HG02973 (cell line): ENCODE results near the gene ENO3.
"Not testable (repeated sequence)": the region's sequence is repeated elsewhere in the genome, so short reads cannot be mapped to it uniquely, and the experiment has no call there.

ENCODE experiments used
- ATAC-seq: cut with Tn5 transposase; IDR thresholded peaks from one replicate; pipeline ENCODE4 v1.9.1; 2021; ENCODE audit warnings: moderate library complexity; ENCODE audit not compliant: unreplicated experiment

ENO3 gene

GRCh38 chr17:4950746-4951204, at the start of gene ENO3:
ENO3 (plus strand) TSS chr17:4951119; CDS start chr17:4951830, 711 bp downstream.
- no peak for ATAC-seq

GRCh38 chr17:4901648-4902344, 49.1 kb upstream of the ENO3 start:
- no peak for ATAC-seq

DNA sequence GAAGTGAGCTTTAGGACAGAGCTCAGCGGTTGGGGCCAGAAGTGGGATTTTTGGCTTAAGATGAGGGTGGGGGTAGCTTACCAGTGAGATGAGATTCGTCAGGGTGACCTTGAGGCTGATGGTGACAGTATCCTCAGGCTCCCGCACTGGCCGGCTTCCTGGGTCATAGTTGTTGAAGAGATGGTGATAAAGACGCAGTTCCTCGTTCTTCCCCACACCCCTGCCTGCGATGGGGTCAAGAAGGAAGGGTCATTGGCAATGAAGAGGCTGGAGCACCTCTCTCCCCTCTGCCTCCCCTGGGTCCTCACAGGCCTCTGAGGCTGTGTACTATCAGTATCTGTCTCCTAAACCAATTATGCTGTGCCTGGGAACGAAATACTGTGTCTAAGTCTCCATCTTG, 48.4 kb upstream of the ENO3 start:
- no peak for ATAC-seq

GRCh38 chr17:4903051-4903818, 47.7 kb upstream of the ENO3 start, which contains the start of gene CHRNE:
CHRNE (minus strand) TSS chr17:4903098; CDS start chr17:4903063, 35 bp downstream.
- ATAC-seq = no peak

- ATAC-seq = not testable (repeated sequence)
Observed at GRCh38 chr17:4906642-4907041, 44.3 kb upstream of the ENO3 start.

DNA sequence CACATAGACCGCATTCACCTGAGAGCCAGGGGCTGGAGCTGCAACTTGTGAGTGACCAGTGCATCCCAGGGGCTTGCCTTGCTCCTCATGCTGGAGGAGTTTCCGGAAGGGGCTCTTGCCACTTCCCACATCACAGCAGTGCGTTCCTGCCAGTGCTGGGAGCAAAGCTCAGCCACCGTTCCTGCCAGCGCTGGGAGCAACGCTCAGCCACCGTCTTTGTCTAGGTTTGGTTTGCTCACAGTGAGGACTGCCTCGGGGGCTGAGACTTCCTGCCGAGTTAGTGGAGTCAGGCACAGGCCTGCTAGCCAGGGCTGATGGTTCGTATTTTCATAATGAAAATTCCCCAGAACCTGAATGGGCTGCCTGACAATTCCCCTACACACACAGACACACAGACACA, 42.6 kb upstream of the ENO3 start:
- ATAC-seq = no peak

GRCh38 chr17:4908711-4909496, 42.0 kb upstream of the ENO3 start:
- ATAC-seq = no peak

DNA sequence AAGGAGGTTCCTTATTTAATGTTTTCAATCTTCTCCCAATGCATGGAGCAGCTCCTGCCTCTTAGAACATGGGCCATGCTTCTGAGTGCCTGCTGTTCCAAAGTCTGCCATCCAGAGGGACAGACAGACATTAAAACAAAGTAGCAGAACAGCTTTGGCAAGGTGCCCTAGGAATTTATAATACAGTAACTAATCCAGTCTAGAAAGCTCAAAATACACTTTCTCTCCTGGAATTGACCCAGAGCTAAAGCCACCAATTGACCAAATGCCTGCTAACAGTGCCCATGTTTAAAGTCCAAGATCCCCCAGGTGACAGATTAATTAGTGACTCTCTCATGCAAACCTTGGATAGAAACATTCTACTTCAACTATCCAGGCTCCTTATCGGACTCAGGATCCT, 36.9 kb upstream of the ENO3 start:
- no peak for ATAC-seq

DNA sequence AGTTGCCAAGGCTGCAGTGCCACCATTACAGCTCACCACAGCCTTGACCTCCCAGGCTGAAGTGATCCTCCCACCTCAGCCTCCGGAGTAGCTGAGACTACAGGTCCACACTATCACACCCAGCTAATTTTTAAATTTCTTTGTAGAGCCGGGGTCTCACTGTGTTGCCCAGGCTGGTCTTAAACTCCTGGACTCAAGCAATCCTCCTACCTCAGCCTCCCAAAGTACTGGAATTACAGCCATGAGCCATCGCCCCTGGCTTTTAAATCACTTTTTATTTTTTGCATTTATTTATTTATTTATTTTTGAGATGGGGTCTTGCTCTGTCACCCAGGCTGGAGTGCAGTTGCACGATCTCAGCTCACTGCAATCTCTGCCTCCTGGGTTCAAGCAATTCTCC, 36.4 kb upstream of the ENO3 start:
- ATAC-seq = not testable (repeated sequence)

- no peak for ATAC-seq
Observed at GRCh38 chr17:4919511-4920047, 31.3 kb upstream of the ENO3 start.

DNA sequence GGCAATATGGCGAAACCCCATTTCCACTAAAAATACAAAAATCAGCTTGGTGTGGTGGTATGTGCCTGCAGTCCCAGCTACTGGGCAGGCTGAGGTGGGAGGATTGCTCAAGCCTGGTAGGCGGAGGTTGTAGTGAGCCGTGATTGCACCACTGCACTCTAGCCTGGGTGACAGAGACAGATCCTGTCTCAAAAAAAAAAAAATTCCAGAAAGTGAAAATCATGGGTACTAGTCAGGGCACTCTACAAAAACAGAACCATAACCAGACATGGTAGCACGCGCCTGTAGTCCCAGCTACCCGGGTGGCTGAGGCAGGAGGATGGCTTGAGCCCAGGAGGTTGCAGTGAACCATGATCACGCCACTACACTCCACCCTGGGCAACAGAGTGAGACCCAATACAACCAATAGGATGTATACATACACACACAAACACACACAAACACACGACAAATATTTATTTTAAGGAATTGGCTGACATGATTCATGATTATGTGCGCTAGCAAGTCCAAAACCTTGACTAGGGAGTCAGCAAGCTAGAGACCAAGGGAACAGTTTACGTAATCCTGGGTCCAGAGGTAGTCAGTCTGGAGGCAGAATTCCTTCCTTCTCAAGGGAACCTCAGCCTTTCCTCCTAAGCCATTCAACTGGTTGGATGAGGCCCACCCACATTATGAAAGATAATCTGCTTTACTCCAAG, 30.4 kb upstream of the ENO3 start:
- no peak for ATAC-seq

- ATAC-seq = no peak
Observed at GRCh38 chr17:4921320-4921719, 29.6 kb upstream of the ENO3 start.

- ATAC-seq = not testable (repeated sequence)
Observed at GRCh38 chr17:4926577-4927335, 24.2 kb upstream of the ENO3 start.

GRCh38 chr17:4928881-4929280, 22.0 kb upstream of the ENO3 start:
- no peak for ATAC-seq

DNA sequence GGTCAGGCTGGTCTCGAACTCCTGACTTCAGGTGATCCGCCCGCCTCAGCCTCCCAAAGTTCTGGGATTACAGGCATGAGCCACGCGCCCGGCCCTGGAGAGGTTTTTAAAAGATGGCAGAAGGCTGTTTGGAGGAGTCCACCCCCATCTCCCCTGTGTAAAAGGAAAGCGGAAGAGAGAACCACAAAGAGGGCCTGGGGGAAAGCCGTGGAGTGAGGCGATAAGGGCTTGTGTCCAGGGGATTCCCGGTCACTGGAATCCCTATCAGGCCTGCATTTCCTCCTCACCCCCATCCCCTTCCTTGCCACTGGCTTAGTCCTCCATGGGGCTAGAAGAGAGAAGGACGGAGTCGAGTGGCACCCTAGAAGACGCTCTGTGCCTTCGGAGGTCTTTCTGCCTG, 19.0 kb upstream of the ENO3 start, which contains the start of gene GP1BA:
Gene GP1BA (plus strand): TSS at position 315 of the 400 bp plus-strand sequence. CDS start 328 bp downstream, outside the sequence.
- no peak for ATAC-seq

- no peak for ATAC-seq
Observed at GRCh38 chr17:4932756-4933155, 18.2 kb upstream of the ENO3 start.

- ATAC-seq = no peak
Observed at GRCh38 chr17:4933646-4934045, 17.3 kb upstream of the ENO3 start.

- no peak for ATAC-seq
Observed at GRCh38 chr17:4934173-4934979, 16.5 kb upstream of the ENO3 start.

DNA sequence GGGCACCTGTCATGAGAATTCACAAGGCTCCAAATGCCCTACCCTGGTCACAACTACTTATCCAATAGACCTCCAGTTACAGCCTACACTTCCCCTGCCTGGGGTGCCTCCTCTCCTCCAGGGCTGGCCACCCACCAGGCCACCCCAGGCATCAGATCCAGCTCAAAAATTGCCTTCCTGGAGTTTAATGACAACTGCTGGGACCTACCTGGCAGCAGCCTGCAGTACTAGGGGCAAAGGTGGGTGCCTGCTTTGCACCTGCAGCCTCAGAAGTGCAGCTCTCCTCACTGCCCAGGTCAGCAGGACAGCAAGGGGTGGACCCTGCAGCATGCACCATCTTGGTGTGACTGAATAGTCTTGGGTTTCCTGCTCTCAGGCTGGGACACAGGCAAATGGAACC, 15.3 kb upstream of the ENO3 start:
- ATAC-seq = no peak
